Trophoblast cell (in vitro differentiated cells and primary cell): Measurements from ENCODE around the gene GPR68.

ENCODE experiments used
- DNase-seq, 2 donors: peaks; one replicate each; pipeline ENCODE4 v3.0.0-alpha.2; 2016
- H2AFZ ChIP-seq: 2 replicates; pipeline ENCODE4 v1.6.1; 2013; ENCODE audit warnings: low read length, moderate library complexity, mild to moderate bottlenecking; ENCODE audit not compliant: insufficient read depth, poor library complexity
- H2AK5ac ChIP-seq: 2 replicates; pipeline ENCODE4 v1.6.1; 2013; ENCODE audit warnings: mild to moderate bottlenecking, low read length
- H2BK120ac ChIP-seq: 2 replicates; pipeline ENCODE4 v1.6.1; 2013; ENCODE audit warnings: low read length, mild to moderate bottlenecking, moderate library complexity; ENCODE audit not compliant: insufficient read depth, poor library complexity
- H2BK12ac ChIP-seq: 2 replicates; pipeline ENCODE4 v1.6.1; 2013; ENCODE audit warnings: mild to moderate bottlenecking, low read length, moderate library complexity
- H2BK5ac ChIP-seq: 2 replicates; pipeline ENCODE4 v1.6.1; 2013; ENCODE audit warnings: low read length, low read depth, moderate library complexity, mild to moderate bottlenecking; ENCODE audit not compliant: poor library complexity
- H3K14ac ChIP-seq: 2 replicates; pipeline ENCODE4 v1.6.1; 2013; ENCODE audit warnings: mild to moderate bottlenecking, low read length
- H3K18ac ChIP-seq: 2 replicates; pipeline ENCODE4 v1.6.1; 2013; ENCODE audit warnings: mild to moderate bottlenecking, low read length
- H3K23ac ChIP-seq: 2 replicates; pipeline ENCODE4 v1.6.1; 2013; ENCODE audit warnings: low read length
- H3K27ac ChIP-seq: 2 replicates; pipeline ENCODE4 v1.5.1; 2013; ENCODE audit warnings: low read depth, mild to moderate bottlenecking, inconsistent platforms, low read length, moderate library complexity
- H3K27me3 ChIP-seq: 2 replicates; pipeline ENCODE4 v1.6.1; 2013; ENCODE audit warnings: inconsistent platforms, mild to moderate bottlenecking, low read length, moderate library complexity; ENCODE audit not compliant: insufficient read depth
- H3K36me3 ChIP-seq, 2 experiments: 1 replicate in 1 of 2; 2 replicates in 1 of 2; pipeline ENCODE4 v1.6.1; 2013; ENCODE audit warnings: low read length in 2 of 2, mild to moderate bottlenecking in 2 of 2, moderate library complexity in 1 of 2; ENCODE audit not compliant: insufficient read depth in 2 of 2, control insufficient read depth in 1 of 2
- H3K4ac ChIP-seq: 2 replicates; pipeline ENCODE4 v1.6.1; 2013; ENCODE audit warnings: low read depth, mild to moderate bottlenecking, low read length, moderate library complexity
- H3K4me1 ChIP-seq, 2 experiments: 1 replicate in 1 of 2; 2 replicates in 1 of 2; pipeline ENCODE4 v1.6.1; 2013; ENCODE audit warnings: low read length in 2 of 2, mild to moderate bottlenecking in 2 of 2, moderate library complexity in 1 of 2; ENCODE audit not compliant: insufficient read depth in 2 of 2, control insufficient read depth in 1 of 2
- H3K4me2 ChIP-seq: 2 replicates; pipeline ENCODE4 v1.6.1; 2013; ENCODE audit warnings: inconsistent platforms, mild to moderate bottlenecking, low read length, moderate library complexity
- H3K4me3 ChIP-seq: 2 replicates; pipeline ENCODE4 v1.5.1; 2013; ENCODE audit warnings: mild to moderate bottlenecking, low read depth, low read length, inconsistent platforms
- H3K79me1 ChIP-seq: one replicate; pipeline ENCODE4 v1.6.1; 2013; ENCODE audit warnings: low read length
- H3K79me2 ChIP-seq: 2 replicates; pipeline ENCODE4 v1.6.1; 2013; ENCODE audit warnings: low read length, mild to moderate bottlenecking; ENCODE audit not compliant: control insufficient read depth, insufficient read depth, poor library complexity
- H3K9ac ChIP-seq: 2 replicates; pipeline ENCODE4 v1.6.1; 2013; ENCODE audit warnings: mild to moderate bottlenecking, low read length
- H3K9me3 ChIP-seq: 2 replicates; pipeline ENCODE4 v1.6.1; 2013; ENCODE audit warnings: low read depth, mild to moderate bottlenecking, control low read depth, inconsistent platforms, low read length; ENCODE audit not compliant: insufficient read depth
- H4K12ac ChIP-seq: 2 replicates; pipeline ENCODE4 v1.6.1; 2013; ENCODE audit warnings: low read depth, mild to moderate bottlenecking, low read length, moderate library complexity
- H4K8ac ChIP-seq: 2 replicates; pipeline ENCODE4 v1.6.1; 2013; ENCODE audit warnings: low read depth, mild to moderate bottlenecking, low read length, moderate library complexity
- H4K91ac ChIP-seq: one replicate; pipeline ENCODE4 v1.6.1; 2013; ENCODE audit warnings: low read depth, mild to moderate bottlenecking, low read length, moderate library complexity
- WGBS: extraction: QIAGEN DNeasy Blood & Tissue Kit; methylation state at CpG from one replicate; pipeline ENCODE4 v1.1.7; 2013; ENCODE audit warnings: missing lambda C conversion rate; ENCODE audit not compliant: insufficient read length, insufficient coverage; ENCODE audit errors: extremely low coverage; 5-methylcytosine and 5-hydroxymethylcytosine counted together

Gene GPR68

GRCh38 chr14:91235841-91236240 is 8.7 kb downstream of the GPR68 start:
- peaks cover 8% of the 10 kb centered on the region for H3K9me3 ChIP-seq
- H2BK5ac ChIP-seq = no peak overlapping the region
- H3K4me3 ChIP-seq = no peak overlapping the region
- H2BK120ac ChIP-seq = no peak overlapping the region
- no peak for DNase-seq
- no peak overlapping the region for H3K4me2 ChIP-seq
- H3K4me1 ChIP-seq = no peaks in the 10 kb centered on the region
- H4K8ac ChIP-seq = no peak overlapping the region
- no peak overlapping the region for H2AK5ac ChIP-seq
- H4K91ac ChIP-seq = no peak overlapping the region
- no peaks in the 10 kb centered on the region for H3K27me3 ChIP-seq
- no peak overlapping the region for H3K27ac ChIP-seq
- WGBS = no CpG with 5 or more reads among the region's 7 CpGs
- no peak overlapping the region for H3K14ac ChIP-seq
- H2AFZ ChIP-seq = no peak overlapping the region
- no peak overlapping the region for H3K18ac ChIP-seq
- H3K9ac ChIP-seq = no peak overlapping the region
- H3K79me2 ChIP-seq = no peaks in the 10 kb centered on the region
- H3K23ac ChIP-seq = no peak overlapping the region
- H3K79me1 ChIP-seq = no peaks in the 10 kb centered on the region
- H3K36me3 ChIP-seq = no peaks in the 10 kb centered on the region
- no peak overlapping the region for H4K12ac ChIP-seq
- no peak overlapping the region for H2BK12ac ChIP-seq
- H3K4ac ChIP-seq = no peak overlapping the region

GRCh38 chr14:91234791-91235114 is 9.8 kb downstream of the GPR68 start:
- no peak overlapping the region for H3K9ac ChIP-seq
- no peak for DNase-seq
- H3K9me3 ChIP-seq = peaks cover 8% of the 10 kb centered on the region
- H4K12ac ChIP-seq = no peak overlapping the region
- no peaks in the 10 kb centered on the region for H3K4me1 ChIP-seq
- H3K79me1 ChIP-seq = no peaks in the 10 kb centered on the region
- no peak overlapping the region for H4K8ac ChIP-seq
- no peak overlapping the region for H3K18ac ChIP-seq
- no peak overlapping the region for H3K27ac ChIP-seq
- H4K91ac ChIP-seq = no peak overlapping the region
- no peak overlapping the region for H2BK5ac ChIP-seq
- no peak overlapping the region for H2BK120ac ChIP-seq
- H3K4me2 ChIP-seq = no peak overlapping the region
- no peak overlapping the region for H3K4ac ChIP-seq
- no peak overlapping the region for H3K4me3 ChIP-seq
- H3K23ac ChIP-seq = no peak overlapping the region
- H3K14ac ChIP-seq = no peak overlapping the region
- no peak overlapping the region for H2BK12ac ChIP-seq
- H3K27me3 ChIP-seq = no peaks in the 10 kb centered on the region
- H2AFZ ChIP-seq = no peak overlapping the region
- H3K36me3 ChIP-seq = no peaks in the 10 kb centered on the region
- no CpG with 5 or more reads among the region's 16 CpGs for WGBS
- H2AK5ac ChIP-seq = no peak overlapping the region
- H3K79me2 ChIP-seq = no peaks in the 10 kb centered on the region

GRCh38 chr14:91233936-91234790 is 10.3 kb downstream of the GPR68 start:
- whole genome bisulfite sequencing = no CpG with 5 or more reads among the region's 63 CpGs
- no peaks in the 10 kb centered on the region for H3K27me3 ChIP-seq
- H3K23ac ChIP-seq = no peak overlapping the region
- H3K18ac ChIP-seq = no peak overlapping the region
- H3K4me1 ChIP-seq = no peaks in the 10 kb centered on the region
- no peak overlapping the region for H2BK5ac ChIP-seq
- no peak overlapping the region for H3K27ac ChIP-seq
- H2AK5ac ChIP-seq = no peak overlapping the region
- no peak overlapping the region for H3K4me2 ChIP-seq
- no peak overlapping the region for H2AFZ ChIP-seq
- H4K8ac ChIP-seq = no peak overlapping the region
- no peak overlapping the region for H3K14ac ChIP-seq
- no peak overlapping the region for H2BK12ac ChIP-seq
- no peak overlapping the region for H4K91ac ChIP-seq
- DNase-seq = no peak
- H4K12ac ChIP-seq = no peak overlapping the region
- H3K9ac ChIP-seq = no peak overlapping the region
- no peak overlapping the region for H3K4ac ChIP-seq
- no peaks in the 10 kb centered on the region for H3K79me2 ChIP-seq
- no peak overlapping the region for H2BK120ac ChIP-seq
- H3K9me3 ChIP-seq = peaks cover 8% of the 10 kb centered on the region
- H3K36me3 ChIP-seq = no peaks in the 10 kb centered on the region
- no peak overlapping the region for H3K4me3 ChIP-seq
- H3K79me1 ChIP-seq = no peaks in the 10 kb centered on the region

GRCh38 chr14:91232603-91233002 is 11.9 kb downstream of the GPR68 start:
- no peak overlapping the region for H4K12ac ChIP-seq
- peaks cover 8% of the 10 kb centered on the region for H3K9me3 ChIP-seq
- H2BK120ac ChIP-seq = no peak overlapping the region
- no peaks in the 10 kb centered on the region for H3K79me2 ChIP-seq
- no peak overlapping the region for H3K4ac ChIP-seq
- H3K4me2 ChIP-seq = no peak overlapping the region
- H3K4me1 ChIP-seq = no peaks in the 10 kb centered on the region
- H3K27me3 ChIP-seq = no peaks in the 10 kb centered on the region
- no peaks in the 10 kb centered on the region for H3K36me3 ChIP-seq
- no peak overlapping the region for H3K18ac ChIP-seq
- no peak overlapping the region for H3K27ac ChIP-seq
- no peaks in the 10 kb centered on the region for H3K79me1 ChIP-seq
- H4K8ac ChIP-seq = no peak overlapping the region
- no peak overlapping the region for H3K23ac ChIP-seq
- no peak overlapping the region for H4K91ac ChIP-seq
- H2BK12ac ChIP-seq = no peak overlapping the region
- no peak overlapping the region for H2AK5ac ChIP-seq
- WGBS = no CpG with 5 or more reads among the region's 2 CpGs
- no peak overlapping the region for H2BK5ac ChIP-seq
- no peak for DNase-seq
- H2AFZ ChIP-seq = no peak overlapping the region
- H3K4me3 ChIP-seq = no peak overlapping the region
- H3K14ac ChIP-seq = no peak overlapping the region
- H3K9ac ChIP-seq = no peak overlapping the region
